Caco-2 (cell line): ENCODE results near the gene TAF3. TPM values are rescaled to one million over a fixed set of nuclear protein-coding genes. Genes with fewer than 3 reads are reported as not detected.

Experiments
- BruUV-seq: library from RNA; stranded (reverse); fragments of 400-500 nt; replicated peaks from 2 replicates; lab custom pipeline; 2021; lab: Mats Ljungman, UMichigan
- CTCF ChIA-PET: fragments of 300-600 bp; sonication (Branson Sonifier 250); formaldehyde crosslinking; loops from one replicate; lab custom pipeline; 2022; ENCODE audit warnings: antibody characterized with exemption; lab: Charles Lee
- POLR2A ChIA-PET: fragments of 300-600 bp; sonication (Branson Sonifier 250); formaldehyde crosslinking; loops from one replicate; lab custom pipeline; 2022; ENCODE audit warnings: antibody characterized with exemption; lab: Charles Lee
- DNase-seq, 2 experiments: peaks; one replicate each; pipeline versions ENCODE4 v3.0.0 to v3.0.0-alpha.2; 2020 to 2022
- H3K27me3 ChIP-seq: replicated peaks from 2 replicates; pipeline ENCODE4 v1.6.0; 2011; ENCODE audit warnings: low read length; ENCODE audit not compliant: control insufficient read depth, insufficient read depth
- H3K36me3 ChIP-seq: 2 replicates; pipeline ENCODE4 v1.5.1; 2011; ENCODE audit warnings: low read length; ENCODE audit not compliant: control insufficient read depth, insufficient read depth
- H3K4me1 ChIP-seq: fragments of 250-450 bp; sonication (Bioruptor Pico); 2 replicates; pipeline ENCODE4 v1.5.1; 2020; ENCODE audit warnings: mild to moderate bottlenecking
- H3K4me3 ChIP-seq: 2 replicates; pipeline ENCODE4 v1.5.1; 2011; ENCODE audit warnings: low read depth, mild to moderate bottlenecking, control low read depth, low read length
- H3K9me3 ChIP-seq: fragments of 250-450 bp; sonication (Bioruptor Pico); 2 replicates; pipeline ENCODE4 v1.5.1; 2020; ENCODE audit warnings: mild to moderate bottlenecking, moderate library complexity
- H3K27ac Mint-ChIP-seq: one replicate; pipeline ENCODE4 v1.8.0; 2022; ENCODE audit warnings: mixed read lengths; ENCODE audit not compliant: unreplicated experiment
- H3K27me3 Mint-ChIP-seq: one replicate; pipeline ENCODE4 v1.8.0; 2022; ENCODE audit warnings: mixed read lengths; ENCODE audit not compliant: insufficient read depth, unreplicated experiment
- H3K36me3 Mint-ChIP-seq: one replicate; pipeline ENCODE4 v1.8.0; 2022; ENCODE audit warnings: mild to moderate bottlenecking, mixed read lengths; ENCODE audit not compliant: insufficient read depth, unreplicated experiment
- H3K4me1 Mint-ChIP-seq: one replicate; pipeline ENCODE4 v1.8.0; 2022; ENCODE audit warnings: low read depth, mixed read lengths; ENCODE audit not compliant: unreplicated experiment
- H3K4me3 Mint-ChIP-seq: one replicate; pipeline ENCODE4 v1.8.0; 2022; ENCODE audit warnings: mild to moderate bottlenecking, moderate library complexity, mixed read lengths; ENCODE audit not compliant: unreplicated experiment
- H3K9me3 Mint-ChIP-seq: one replicate; pipeline ENCODE4 v1.8.0; 2022; ENCODE audit warnings: mixed read lengths; ENCODE audit not compliant: unreplicated experiment
- intact Hi-C: fragments of 100-400 bp; cut with micrococcal nuclease; formaldehyde crosslinking; loops from one replicate; pipeline ENCODE4 v1.10.0; 2022; ENCODE audit not compliant: unreplicated experiment
- total RNA-seq: library from RNA; stranded (reverse); gene quantifications from 2 replicates; pipeline ENCODE4 v1.2.3, GENCODE V29; 2022
- TF ChIP-seq, protein P1 (sequence below), 2 experiments: fragments of 200-600 bp in 1 of 2; IDR thresholded peaks; 1 replicate in 1 of 2; 2 replicates in 1 of 2; pipeline versions ENCODE4 v1.5.1 to v1.8.0; 2011 to 2022; ENCODE audit warnings: antibody characterized with exemption in 1 of 2, control low read depth in 1 of 2, inconsistent platforms in 1 of 2, low read depth in 1 of 2, low read length in 1 of 2, mild to moderate bottlenecking in 1 of 2, moderate library complexity in 1 of 2; ENCODE audit not compliant: insufficient read depth in 1 of 2, severe bottlenecking in 1 of 2, unreplicated experiment in 1 of 2

TAF3 gene
- total RNA-seq, 1 experiment from 2014 or later = 30.6 TPM

DNA sequence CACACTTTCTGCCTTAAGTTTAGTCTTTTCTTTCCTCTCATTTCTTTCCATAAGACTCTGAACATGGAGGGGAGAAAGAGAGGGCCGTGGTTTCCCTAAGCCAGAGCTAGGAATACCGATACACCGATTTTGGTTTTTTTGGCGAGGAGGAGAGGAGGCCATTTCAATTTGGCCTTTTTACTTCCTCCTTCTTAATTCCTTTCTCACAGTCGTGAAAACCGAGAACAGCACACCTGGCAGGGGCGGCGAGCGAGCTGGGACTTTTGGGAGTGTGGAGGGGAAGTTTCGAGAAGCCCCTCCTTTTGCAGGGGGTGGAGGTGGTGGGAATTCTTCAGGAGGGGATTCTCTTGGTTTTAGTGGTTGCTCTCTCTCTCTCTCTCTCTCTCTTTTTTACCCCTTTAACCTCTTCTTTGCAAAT, 242.4 kb downstream of the TAF3 start:
- Histone ChIP-seq H3K27me3 (no peaks in the 10 kb centered on the region), H3K9me3 (no peaks in the 10 kb centered on the region), H3K36me3 (peaks cover 3% of the 10 kb centered on the region; the same call in 1 of the 2 replicates), H3K4me3 (no peak overlapping the region), H3K4me1 (peaks cover 49% of the 10 kb centered on the region)
- H3K27me3 Mint-ChIP-seq = no peaks in the 10 kb centered on the region
- no peak overlapping the region for H3K4me3 Mint-ChIP-seq
- peaks cover 92% of the 10 kb centered on the region for H3K36me3 Mint-ChIP-seq
- no TSS peak for BruUV-seq
- DNase-seq = no peak
- intact Hi-C loops = no loop called here
- TF ChIP-seq, protein P1, sequence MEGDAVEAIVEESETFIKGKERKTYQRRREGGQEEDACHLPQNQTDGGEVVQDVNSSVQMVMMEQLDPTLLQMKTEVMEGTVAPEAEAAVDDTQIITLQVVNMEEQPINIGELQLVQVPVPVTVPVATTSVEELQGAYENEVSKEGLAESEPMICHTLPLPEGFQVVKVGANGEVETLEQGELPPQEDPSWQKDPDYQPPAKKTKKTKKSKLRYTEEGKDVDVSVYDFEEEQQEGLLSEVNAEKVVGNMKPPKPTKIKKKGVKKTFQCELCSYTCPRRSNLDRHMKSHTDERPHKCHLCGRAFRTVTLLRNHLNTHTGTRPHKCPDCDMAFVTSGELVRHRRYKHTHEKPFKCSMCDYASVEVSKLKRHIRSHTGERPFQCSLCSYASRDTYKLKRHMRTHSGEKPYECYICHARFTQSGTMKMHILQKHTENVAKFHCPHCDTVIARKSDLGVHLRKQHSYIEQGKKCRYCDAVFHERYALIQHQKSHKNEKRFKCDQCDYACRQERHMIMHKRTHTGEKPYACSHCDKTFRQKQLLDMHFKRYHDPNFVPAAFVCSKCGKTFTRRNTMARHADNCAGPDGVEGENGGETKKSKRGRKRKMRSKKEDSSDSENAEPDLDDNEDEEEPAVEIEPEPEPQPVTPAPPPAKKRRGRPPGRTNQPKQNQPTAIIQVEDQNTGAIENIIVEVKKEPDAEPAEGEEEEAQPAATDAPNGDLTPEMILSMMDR (IDR thresholded peaks at IDR 0.05; ENCODE audit: insufficient read depth in 1 of 2, low read depth in 1 of 2, low read length in 1 of 2, severe bottlenecking in 1 of 2, unreplicated experiment in 1 of 2) = no peak
- CTCF ChIA-PET = no interaction called here
- H3K4me1 Mint-ChIP-seq = peaks cover 48% of the 10 kb centered on the region
- POLR2A ChIA-PET = interaction anchor here (0.7 kb wide), 1 partner anchor 342 kb away, joined by 4 read pairs; no protein-coding TSS in a partner anchor
- no peaks in the 10 kb centered on the region for H3K9me3 Mint-ChIP-seq
- H3K27ac Mint-ChIP-seq = peak overlapping the region; percentile 47

DNA sequence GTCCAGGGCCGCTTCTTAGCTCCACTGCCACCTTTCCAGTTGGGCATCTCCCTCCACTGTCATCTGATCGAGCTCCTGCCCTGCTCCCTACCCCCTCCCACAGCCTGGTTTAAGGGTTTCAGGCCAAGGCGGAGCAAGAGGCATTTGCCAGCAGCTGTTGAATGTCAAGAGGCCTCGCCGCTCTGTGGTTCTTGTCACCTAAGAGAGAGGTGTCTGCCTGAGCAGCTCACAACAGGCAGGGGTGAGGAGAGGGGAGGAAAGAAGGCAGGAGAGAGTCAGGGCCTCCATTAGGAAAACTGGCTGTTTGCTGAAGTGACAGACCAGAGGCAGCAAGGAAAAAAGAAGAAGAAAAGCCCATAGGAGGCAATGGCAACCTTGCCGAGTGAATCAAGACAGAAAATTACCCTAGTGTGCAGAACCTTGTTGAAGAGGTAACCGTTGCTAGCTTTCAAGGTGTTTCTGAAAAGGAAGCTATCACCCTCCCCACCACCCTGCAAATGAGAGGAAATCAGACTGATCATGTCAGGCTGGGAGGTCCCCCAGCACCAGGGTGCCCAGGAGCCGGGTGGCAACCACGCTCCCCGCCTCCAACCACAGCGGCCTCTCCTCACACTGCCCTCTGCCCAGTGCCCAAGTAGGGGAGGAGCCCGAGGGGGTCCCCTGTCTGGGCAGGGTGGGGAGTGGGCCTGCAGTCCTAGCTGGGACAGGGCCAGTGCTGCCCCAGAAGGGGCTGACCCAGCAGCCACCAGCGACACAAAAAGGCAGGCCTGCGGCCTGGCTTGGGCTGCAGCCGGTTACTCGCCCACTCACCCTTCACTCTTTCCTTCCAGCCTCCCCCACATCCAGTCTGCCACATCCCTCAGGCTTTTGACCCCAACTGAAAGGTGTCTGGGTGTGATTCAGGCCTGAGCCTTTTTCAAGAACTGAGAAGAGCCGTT, 243.2 kb downstream of the TAF3 start:
- Mint-ChIP-seq H3K4me1 (peaks cover 56% of the 10 kb centered on the region), H3K9me3 (no peaks in the 10 kb centered on the region), H3K36me3 (peaks cover 92% of the 10 kb centered on the region), H3K27me3 (no peaks in the 10 kb centered on the region), H3K4me3 (no peak overlapping the region), H3K27ac (peak overlapping the region; percentile 73)
- DNase-seq = no peak
- H3K4me1 ChIP-seq = peaks cover 49% of the 10 kb centered on the region
- H3K9me3 ChIP-seq = no peaks in the 10 kb centered on the region
- no TSS peak for BruUV-seq
- H3K36me3 ChIP-seq = peaks cover 3% of the 10 kb centered on the region; the same call in 1 of the 2 replicates
- no peaks in the 10 kb centered on the region for H3K27me3 ChIP-seq
- intact Hi-C loops = no loop called here
- ChIA-PET POLR2A (no interaction called here), CTCF (no interaction called here)
- no peak overlapping the region for H3K4me3 ChIP-seq
- TF ChIP-seq, protein P1 (IDR thresholded peaks at IDR 0.05; ENCODE audit: insufficient read depth in 1 of 2, low read depth in 1 of 2, low read length in 1 of 2, severe bottlenecking in 1 of 2, unreplicated experiment in 1 of 2) = no peak

DNA sequence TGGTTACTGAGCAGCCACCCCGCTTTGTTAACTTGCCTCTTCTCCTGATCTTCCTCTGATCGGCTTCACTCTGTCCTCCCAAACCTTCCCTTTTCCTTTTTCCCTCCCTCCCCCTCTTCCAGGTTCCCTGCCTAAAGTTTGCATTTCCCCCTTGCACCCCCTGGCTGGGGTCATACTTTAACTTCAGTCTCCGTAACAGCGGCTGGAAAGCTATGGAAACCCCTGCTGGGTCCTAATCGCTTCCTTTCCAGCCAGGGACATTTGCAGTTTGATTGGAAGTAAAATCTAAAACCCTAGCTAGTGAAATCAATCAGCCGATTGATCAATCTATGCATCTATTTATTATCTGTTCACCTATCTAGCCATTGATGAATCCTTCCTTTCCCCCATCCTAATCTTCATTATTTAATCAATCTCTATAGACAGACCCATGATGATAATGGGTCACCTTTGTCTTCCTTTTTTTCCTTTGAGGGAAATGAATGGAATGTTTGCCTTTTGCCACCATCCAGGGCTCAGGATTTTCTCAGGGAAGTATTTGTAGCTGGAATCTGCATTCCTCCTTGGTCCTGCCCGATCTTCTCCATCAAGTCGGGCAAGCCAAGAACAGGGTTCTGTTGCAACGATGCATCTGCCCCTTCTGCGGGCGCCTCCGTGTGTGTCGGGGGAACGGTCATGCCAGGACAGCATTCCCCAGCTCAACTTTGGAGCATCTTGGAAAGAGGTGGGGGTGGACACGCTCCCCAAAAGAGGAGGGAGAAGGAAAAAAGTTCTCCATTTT, 245.0 kb downstream of the TAF3 start:
- Mint-ChIP-seq H3K9me3 (no peaks in the 10 kb centered on the region), H3K27me3 (no peaks in the 10 kb centered on the region), H3K4me1 (peaks cover 48% of the 10 kb centered on the region), H3K4me3 (peak overlapping the region; percentile 25), H3K27ac (peak overlapping the region; percentile 73), H3K36me3 (peaks cover 97% of the 10 kb centered on the region)
- POLR2A ChIA-PET = no interaction called here
- no peaks in the 10 kb centered on the region for H3K27me3 ChIP-seq
- H3K9me3 ChIP-seq = no peaks in the 10 kb centered on the region
- peaks cover 4% of the 10 kb centered on the region; the same call in 1 of the 2 replicates for H3K36me3 ChIP-seq
- no peak for DNase-seq
- CTCF ChIA-PET = interaction anchor here (1.1 kb wide), 1 partner anchor 12 kb away, joined by 3 read pairs; no protein-coding TSS in a partner anchor
- TF ChIP-seq, protein P1 (IDR thresholded peaks at IDR 0.05; ENCODE audit: insufficient read depth in 1 of 2, low read depth in 1 of 2, low read length in 1 of 2, severe bottlenecking in 1 of 2, unreplicated experiment in 1 of 2) = no peak
- peaks cover 33% of the 10 kb centered on the region for H3K4me1 ChIP-seq
- no TSS peak for BruUV-seq
- no peak overlapping the region for H3K4me3 ChIP-seq
- intact Hi-C loops = no loop called here
